Stimulated activated naive CD8-positive, alpha-beta T cell treated with anti-CD3 and anti-CD28 coated beads, Interleukin-15, amount 100 ng/mL, for 72 hours (primary cell): ENCODE results near the gene FUCA1.

Experiments
- ATAC-seq: fragments of 150-1000 bp; cut with Tn5 transposase; 2 replicates; pipeline ENCODE4 v1.10.0; 2021; ENCODE audit warnings: mild to moderate bottlenecking, moderate library complexity
- DNase-seq, 2 donors: peaks; one replicate each; pipeline ENCODE4 v3.0.0; 2021 to 2022
- H3K27ac Mint-ChIP-seq, 2 donors: one replicate each; pipeline ENCODE4 v1.8.0; 2022; ENCODE audit warnings: mild to moderate bottlenecking in 2 of 2, mixed read lengths in 2 of 2, moderate library complexity in 2 of 2
- H3K27me3 Mint-ChIP-seq: one replicate; pipeline ENCODE4 v1.8.0; 2022; ENCODE audit warnings: mixed read lengths
- H3K4me1 Mint-ChIP-seq: one replicate; pipeline ENCODE4 v1.8.0; 2022; ENCODE audit warnings: mild to moderate bottlenecking, mixed read lengths
- H3K4me3 Mint-ChIP-seq, 2 donors: one replicate each; pipeline ENCODE4 v1.8.0; 2022; ENCODE audit warnings: mild to moderate bottlenecking in 2 of 2, mixed read lengths in 2 of 2, moderate library complexity in 1 of 2
- H3K9me3 Mint-ChIP-seq, 2 donors: one replicate each; pipeline ENCODE4 v1.8.0; 2022; ENCODE audit warnings: mixed read lengths in 2 of 2

FUCA1 gene

DNA sequence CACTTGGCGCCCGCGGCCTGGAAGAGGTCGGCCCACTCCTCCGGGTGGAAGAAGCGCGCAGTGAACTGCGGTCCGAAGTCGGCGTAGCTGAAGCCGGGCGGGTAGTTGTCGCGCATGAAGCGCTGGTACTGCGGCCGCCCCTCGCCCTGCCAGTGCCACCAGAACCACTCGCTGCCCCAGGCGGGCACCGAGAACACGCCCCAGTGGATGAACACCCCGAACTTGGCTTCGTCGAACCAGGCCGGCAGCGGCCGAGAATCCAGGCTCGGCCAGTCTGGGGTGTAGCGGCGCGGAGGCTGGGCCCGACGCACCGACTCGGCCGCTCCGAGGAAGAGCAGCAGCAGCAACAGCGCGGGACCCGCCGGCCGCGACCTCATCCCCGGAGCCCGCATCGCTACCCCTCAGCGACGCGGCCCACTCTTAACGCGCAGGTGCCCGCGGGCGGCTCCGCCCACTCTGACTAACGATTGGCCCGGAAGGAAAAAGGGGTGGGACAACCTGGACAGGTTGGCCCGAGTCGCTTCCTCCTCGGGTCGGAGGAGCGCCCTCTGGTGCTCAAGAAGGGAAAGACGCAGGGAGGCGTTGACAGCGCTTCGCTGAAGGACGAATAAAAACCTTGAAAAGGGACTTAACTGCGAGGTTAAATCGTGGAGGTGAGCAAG is at the start of gene FUCA1:
Gene FUCA1, minus strand, starts transcription at position 396 of the 662 bp plus-strand sequence. Its CDS starts 4 bp downstream, at position 392.
- no peaks in the 10 kb centered on the region for H3K9me3 Mint-ChIP-seq
- ATAC-seq, result peak; percentile 99
- H3K27me3 Mint-ChIP-seq, result peaks cover 9% of the 10 kb centered on the region
- peaks cover 34% of the 10 kb centered on the region for H3K4me1 Mint-ChIP-seq
- H3K27ac Mint-ChIP-seq, result peak within 1 kb of the TSS; percentile 65 to 72
- DNase-seq, result peak; percentile 94 to 95
- H3K4me3 Mint-ChIP-seq, result peak within 1 kb of the TSS; percentile 73 to 93

DNA sequence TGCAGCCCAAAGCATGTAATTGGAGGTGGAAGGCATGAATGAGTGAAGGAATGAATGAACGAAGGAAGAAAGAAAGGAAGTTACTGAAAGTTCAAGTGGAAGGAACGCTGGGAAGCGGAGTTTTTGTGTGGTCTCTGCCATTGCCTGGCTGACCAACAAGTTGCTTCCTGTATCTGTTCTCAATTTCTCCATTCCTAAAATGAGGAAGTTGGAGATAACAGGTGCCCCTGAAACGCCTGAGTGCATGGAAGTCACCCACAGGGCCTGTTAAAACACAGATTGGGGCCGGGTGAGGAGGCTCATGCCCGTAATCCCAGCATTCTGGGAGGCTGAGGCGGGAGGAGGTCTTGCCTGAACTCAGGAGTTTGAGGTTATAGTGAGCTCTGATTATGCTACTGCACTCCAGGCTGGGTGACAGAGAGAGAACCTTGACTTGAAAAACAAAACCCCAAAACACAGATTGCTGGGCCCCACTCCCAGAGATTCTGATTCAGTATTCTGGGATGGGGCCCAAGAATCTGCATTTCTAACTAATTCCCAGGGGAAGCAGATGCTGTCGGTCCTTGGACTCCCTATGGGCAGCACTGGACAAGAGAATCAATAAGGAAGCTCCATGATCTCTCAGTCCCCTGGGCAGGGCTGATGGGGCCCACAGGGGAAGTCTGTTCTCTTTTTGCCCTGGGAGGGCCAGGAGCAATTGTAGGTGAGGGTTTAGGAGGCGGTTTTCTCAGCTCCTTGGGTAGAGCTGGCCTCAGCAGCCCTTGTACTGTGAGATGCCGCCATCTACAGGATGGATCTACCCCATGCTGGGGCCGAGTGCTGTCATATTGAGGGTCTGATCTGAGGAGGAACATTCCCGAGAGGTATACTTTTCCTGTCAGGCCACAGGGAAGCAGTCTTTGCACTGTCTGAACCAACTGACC is 48.4 kb upstream of the FUCA1 start:
- Mint-ChIP-seq H3K4me1 (peaks cover 54% of the 10 kb centered on the region), H3K9me3 (no peaks in the 10 kb centered on the region), H3K27me3 (no peaks in the 10 kb centered on the region), H3K4me3 (no peak overlapping the region), H3K27ac (no peak overlapping the region)
- ATAC-seq (peak; percentile 99), DNase-seq (peak; percentile 69 to 77)

DNA sequence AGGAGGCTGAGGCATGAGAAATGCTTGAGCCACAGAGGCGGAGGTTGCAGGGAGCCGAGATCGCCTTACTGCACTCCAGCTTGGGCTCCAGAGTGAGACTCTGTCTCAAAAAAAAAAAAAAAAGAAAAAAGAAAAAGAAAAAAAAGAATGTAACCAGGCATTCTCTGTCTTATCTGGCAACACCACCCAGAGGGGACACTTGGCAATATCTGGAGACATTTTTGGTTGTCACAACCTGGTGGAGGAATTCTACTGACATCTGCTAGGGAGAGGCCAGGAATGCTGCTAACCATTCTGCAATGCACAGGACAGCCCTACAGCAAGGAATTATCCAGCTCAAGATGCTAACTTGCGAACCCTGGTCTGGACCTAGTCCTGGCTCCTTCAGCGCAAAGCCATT is 47.4 kb upstream of the FUCA1 start:
- H3K9me3 Mint-ChIP-seq, result no peaks in the 10 kb centered on the region
- H3K4me1 Mint-ChIP-seq, result peaks cover 64% of the 10 kb centered on the region
- H3K27ac Mint-ChIP-seq, result no peak overlapping the region
- H3K4me3 Mint-ChIP-seq, result no peak overlapping the region
- H3K27me3 Mint-ChIP-seq, result no peaks in the 10 kb centered on the region
- DNase-seq (no peak), ATAC-seq (no peak)

DNA sequence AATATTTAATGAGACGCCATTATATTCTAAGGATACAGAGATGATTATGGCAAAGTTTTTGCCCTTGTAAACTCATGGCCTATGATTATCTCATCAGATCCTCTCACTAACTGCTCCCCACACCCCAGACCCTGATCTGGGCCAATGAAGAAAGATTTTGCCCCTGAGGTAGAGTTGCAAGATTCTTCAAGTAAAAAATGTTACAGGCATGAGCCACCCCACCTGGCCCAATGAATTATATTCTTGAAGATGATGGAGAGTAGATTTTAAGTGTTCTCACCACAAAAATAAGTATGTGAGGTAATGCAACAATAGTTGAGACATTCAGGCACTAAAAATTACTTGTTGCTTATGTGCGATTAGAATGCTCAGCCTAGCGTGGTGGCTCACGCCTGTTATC is 46.8 kb upstream of the FUCA1 start:
- Mint-ChIP-seq H3K27me3 (no peaks in the 10 kb centered on the region), H3K4me1 (peaks cover 68% of the 10 kb centered on the region), H3K27ac (no peak overlapping the region), H3K9me3 (no peaks in the 10 kb centered on the region), H3K4me3 (no peak overlapping the region)
- ATAC-seq (no peak), DNase-seq (no peak)

DNA sequence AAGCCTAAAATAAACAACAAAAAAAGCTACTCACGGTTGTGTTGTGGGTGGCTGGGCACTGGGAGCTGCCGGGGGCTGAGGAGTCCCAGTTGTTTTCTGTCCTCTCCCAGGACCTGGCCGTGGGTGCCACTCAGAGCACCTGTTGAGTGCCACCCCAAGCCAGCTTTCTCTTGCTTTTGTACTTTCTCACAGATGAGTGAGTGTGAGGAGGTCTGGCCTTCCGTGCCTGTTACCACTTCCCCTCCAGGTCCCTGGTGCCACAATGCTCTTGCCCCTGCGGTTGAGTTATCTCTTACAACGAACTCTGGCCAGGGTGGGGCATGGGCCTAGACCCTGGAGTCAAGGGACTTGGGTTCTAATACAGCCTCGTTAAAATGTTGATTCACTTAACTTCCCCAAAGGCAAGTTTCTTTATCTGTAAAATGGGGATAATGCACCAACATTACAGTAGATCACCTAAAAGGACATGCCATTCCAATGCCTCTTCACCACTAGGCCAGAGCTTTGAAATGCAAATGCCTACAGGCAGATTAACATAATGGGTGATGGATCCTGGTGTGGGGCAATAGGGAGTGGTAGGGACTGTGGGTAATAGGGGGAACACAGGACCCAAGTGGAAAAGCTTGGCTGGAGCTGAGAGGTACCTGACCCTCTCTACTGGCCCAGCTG is 45.3 kb upstream of the FUCA1 start, which contains the start of gene CNR2:
Gene CNR2, minus strand, starts transcription at position 151 of the 669 bp plus-strand sequence. CDS start 37,745 bp downstream, outside the sequence.
- ATAC-seq (peak; percentile 21), DNase-seq (no peak)
- Mint-ChIP-seq H3K27me3 (no peaks in the 10 kb centered on the region), H3K4me1 (peaks cover 79% of the 10 kb centered on the region), H3K9me3 (no peaks in the 10 kb centered on the region), H3K4me3 (peak within 1 kb of the TSS; percentile 32 to 46), H3K27ac (no peak within 1 kb of the TSS)

DNA sequence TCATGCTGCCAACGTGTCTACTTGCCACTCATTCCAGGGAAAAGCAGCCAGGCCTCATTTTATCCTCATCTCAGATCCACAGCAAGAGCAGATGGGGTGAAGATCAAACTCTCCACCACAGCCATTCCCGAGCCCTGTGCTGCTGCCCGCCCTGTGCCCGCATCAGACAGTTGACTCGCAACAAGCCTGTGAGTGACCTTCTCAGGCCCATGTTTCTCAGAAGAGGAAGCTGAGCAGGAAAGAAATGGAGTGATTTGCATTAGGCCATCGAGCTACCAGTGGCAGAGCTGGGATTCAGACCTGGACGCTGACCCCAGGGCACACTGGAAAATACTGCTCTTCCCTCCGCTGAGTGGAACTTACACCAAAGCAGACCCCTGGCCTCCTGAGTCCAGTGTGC is 43.8 kb upstream of the FUCA1 start:
- Mint-ChIP-seq H3K9me3 (no peaks in the 10 kb centered on the region), H3K4me1 (peaks cover 77% of the 10 kb centered on the region), H3K4me3 (peak overlapping the region in 1 of 2 donors; percentile 50), H3K27ac (no peak overlapping the region), H3K27me3 (no peaks in the 10 kb centered on the region)
- no peak for DNase-seq
- ATAC-seq, result no peak

DNA sequence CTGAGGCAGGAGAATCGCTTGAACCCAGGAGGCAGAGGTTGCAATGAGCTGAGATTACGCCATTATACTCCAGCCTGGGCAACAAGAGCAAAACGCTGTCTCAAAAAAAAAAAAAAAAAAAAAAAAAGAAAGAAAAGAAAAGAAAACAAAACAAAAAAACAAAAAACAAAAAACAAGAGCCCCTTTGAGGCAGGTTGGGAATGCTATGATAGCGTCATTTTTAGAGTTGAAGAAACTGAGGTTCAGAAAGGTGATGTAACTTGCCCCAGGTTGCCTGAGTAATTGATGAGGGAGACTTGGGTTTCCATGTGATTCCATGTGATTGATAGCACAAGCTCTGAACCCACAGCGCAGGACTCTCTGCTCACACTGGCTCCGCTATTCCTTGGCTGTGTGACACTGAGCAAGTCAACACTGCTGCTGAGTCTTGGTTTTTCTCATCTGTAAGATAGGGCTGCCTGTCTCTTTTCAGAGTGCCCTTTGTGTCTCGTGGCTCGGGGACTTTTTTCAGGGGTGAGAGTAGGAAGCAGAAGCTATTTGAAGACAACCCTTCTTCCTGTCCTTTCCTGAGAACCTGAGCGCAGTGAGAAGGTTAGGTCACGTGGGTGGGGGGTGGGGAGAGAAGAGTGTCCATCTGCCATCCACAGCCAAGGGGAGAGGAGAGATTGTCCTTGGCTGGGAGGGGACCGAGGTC is 42.6 kb upstream of the FUCA1 start:
- Mint-ChIP-seq H3K4me1 (peaks cover 73% of the 10 kb centered on the region), H3K4me3 (peak overlapping the region; percentile 63 to 79), H3K27ac (peak overlapping the region in 1 of 2 donors; percentile 85), H3K27me3 (peaks cover 2% of the 10 kb centered on the region), H3K9me3 (no peaks in the 10 kb centered on the region)
- peak in 1 of 2 donors; percentile 32 for DNase-seq
- peak; percentile 19 for ATAC-seq

DNA sequence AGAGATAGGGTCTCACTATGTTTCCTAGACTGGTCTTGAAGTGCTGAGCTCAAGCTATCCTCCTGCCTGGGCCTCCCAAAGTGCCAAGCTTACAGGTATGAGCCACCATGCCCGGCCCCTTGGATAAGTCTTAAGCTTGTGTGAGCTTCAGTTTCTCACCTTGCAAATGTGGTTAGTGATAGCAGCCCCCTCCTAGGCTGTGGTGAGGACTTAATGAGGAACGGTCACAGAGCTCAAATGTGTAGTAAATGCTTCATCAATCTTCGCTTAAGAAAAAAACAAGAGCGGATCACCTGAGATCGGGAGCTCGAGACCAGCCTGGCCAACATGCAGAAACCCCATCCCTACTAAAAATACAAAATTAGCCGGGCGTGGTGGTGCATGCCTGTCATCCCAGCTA is 42.1 kb upstream of the FUCA1 start:
- Mint-ChIP-seq H3K4me3 (peak overlapping the region; percentile 68 to 79), H3K27ac (peak overlapping the region in 1 of 2 donors; percentile 60), H3K9me3 (no peaks in the 10 kb centered on the region), H3K27me3 (peaks cover 7% of the 10 kb centered on the region), H3K4me1 (peaks cover 78% of the 10 kb centered on the region)
- no peak for DNase-seq
- ATAC-seq, result no peak

DNA sequence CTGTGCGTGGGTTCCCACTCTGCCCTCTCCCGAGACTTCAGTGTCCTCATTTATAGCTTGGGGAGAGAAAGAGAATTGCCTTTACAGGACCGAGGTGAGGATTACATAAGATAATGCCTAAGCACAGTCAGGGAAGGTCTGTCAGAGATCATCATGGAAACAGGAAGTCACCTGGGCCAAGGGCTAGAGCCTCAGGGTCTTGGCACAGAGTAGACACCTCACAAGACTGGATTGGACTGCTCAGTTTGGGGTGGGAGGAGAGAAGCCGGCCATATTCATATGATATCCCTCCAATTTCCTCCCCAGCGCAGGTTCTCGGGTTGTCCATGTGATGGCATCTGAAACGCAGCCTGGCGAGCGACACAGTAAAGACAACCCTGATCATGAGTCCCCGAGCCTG is 41.3 kb upstream of the FUCA1 start:
- H3K4me3 Mint-ChIP-seq, result peak overlapping the region; percentile 35 to 79

DNA sequence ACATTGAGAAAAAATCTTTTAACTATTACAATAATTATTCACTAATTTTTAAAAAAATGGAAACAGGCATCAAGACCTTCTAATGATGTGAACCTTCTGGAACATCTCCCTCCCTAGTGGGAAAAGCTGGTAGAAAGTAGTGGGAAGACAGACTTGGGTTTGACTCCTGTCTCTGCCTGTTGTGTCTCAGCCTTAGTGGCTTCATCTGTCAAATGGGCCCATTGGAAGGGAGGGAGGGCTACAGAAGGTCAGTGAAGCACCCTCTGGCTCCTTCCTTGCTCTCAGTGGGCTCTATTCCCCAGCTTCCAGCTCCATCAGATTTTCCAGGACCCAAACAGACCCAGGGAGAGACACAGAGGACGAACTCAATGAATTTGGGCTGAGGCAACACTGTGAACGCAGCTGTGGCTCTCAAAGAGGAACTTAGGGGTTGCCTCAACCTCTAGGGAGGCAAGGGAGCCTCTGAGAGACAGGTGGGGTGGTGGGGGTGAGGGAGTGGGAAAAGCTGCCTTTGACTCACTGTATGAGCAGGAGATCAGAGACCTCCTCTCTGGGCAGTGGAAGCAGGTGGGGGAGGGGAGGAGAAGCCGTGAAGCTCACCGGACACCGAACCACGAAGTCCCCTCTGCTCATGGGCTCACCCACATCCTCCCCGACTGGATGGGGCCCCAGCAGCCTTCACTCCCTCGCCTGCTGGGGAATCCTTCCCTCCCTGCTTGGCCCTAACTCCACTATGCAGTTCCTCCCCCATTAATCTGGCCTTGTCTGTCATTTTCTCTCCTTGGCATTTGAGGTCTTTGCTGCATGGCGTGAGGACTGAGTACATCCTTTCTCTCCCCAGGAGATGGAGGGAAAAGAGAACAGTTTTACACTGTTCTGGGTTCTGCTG is 40.6 kb upstream of the FUCA1 start:
- peak; percentile 47 to 69 for DNase-seq
- H3K27ac Mint-ChIP-seq, result peak overlapping the region; percentile 91 to 95

More for the DNA sequence above, 41.3 kb upstream of the FUCA1 start:
- ATAC-seq (no peak), DNase-seq (no peak)
- Mint-ChIP-seq H3K9me3 (no peaks in the 10 kb centered on the region), H3K27me3 (peaks cover 8% of the 10 kb centered on the region), H3K4me1 (peaks cover 80% of the 10 kb centered on the region), H3K27ac (peak overlapping the region; percentile 91 to 95)

DNA sequence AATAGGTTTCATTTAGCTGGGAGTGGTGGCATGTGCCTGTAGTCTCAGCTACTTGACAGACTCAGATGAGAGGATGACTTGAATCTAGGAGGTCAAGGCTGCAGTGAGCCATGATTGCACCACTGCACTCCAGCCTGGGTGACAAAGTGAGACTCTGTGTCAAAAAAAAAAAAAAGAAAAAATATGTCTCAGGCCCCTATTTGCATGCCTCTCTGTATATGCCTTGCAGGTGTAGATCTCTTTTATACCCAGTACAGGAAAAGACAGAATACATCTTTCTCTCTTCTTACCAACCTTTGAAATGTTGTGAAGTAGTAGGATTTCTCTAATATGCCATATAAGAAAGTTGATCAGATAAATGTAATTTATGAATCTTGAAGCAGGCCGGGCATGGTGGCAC is 38.6 kb upstream of the FUCA1 start:
- H3K4me3 Mint-ChIP-seq, result no peak overlapping the region
- peaks cover 67% of the 10 kb centered on the region for H3K4me1 Mint-ChIP-seq
- DNase-seq, result no peak
- H3K27ac Mint-ChIP-seq, result no peak overlapping the region
- peaks cover 24% of the 10 kb centered on the region for H3K27me3 Mint-ChIP-seq
- no peak for ATAC-seq
- no peaks in the 10 kb centered on the region for H3K9me3 Mint-ChIP-seq

More for the DNA sequence above, 40.6 kb upstream of the FUCA1 start:
- peak; percentile 22 for ATAC-seq
- Mint-ChIP-seq H3K4me3 (peak overlapping the region; percentile 35 to 79), H3K9me3 (no peaks in the 10 kb centered on the region), H3K4me1 (peaks cover 82% of the 10 kb centered on the region), H3K27me3 (peaks cover 15% of the 10 kb centered on the region)

DNA sequence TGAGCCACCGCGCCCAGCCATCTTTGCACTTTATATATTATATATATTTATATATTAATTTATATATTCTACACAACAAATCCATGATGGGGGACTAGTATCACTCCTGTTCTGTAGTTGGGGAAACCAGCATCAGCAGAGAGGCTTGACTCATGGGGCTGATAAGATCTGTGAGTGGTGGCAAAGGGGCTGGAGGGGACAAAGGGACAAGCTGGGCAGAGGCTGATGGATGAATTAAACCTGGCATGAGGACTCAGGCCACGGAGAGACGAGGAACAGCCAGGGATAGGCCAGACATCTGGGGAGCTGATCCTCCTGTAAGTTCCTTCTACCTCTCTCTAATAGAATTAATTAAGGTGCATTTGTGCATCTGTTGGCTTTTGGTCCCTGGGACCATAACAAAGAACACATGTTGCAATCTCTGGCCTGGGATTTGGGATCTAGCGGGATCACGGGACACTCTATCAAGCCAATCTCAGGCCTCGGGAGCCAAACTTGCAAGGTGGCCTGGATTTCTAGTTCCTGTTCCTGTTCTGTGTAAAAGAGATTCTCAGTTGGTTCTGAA is 37.5 kb upstream of the FUCA1 start:
- peaks cover 35% of the 10 kb centered on the region for H3K27me3 Mint-ChIP-seq
- no peaks in the 10 kb centered on the region for H3K9me3 Mint-ChIP-seq
- H3K4me1 Mint-ChIP-seq, result peaks cover 55% of the 10 kb centered on the region
- DNase-seq, result no peak
- H3K27ac Mint-ChIP-seq, result peak overlapping the region; percentile 60 to 71
- no peak for ATAC-seq
- peak overlapping the region; percentile 14 to 38 for H3K4me3 Mint-ChIP-seq

DNA sequence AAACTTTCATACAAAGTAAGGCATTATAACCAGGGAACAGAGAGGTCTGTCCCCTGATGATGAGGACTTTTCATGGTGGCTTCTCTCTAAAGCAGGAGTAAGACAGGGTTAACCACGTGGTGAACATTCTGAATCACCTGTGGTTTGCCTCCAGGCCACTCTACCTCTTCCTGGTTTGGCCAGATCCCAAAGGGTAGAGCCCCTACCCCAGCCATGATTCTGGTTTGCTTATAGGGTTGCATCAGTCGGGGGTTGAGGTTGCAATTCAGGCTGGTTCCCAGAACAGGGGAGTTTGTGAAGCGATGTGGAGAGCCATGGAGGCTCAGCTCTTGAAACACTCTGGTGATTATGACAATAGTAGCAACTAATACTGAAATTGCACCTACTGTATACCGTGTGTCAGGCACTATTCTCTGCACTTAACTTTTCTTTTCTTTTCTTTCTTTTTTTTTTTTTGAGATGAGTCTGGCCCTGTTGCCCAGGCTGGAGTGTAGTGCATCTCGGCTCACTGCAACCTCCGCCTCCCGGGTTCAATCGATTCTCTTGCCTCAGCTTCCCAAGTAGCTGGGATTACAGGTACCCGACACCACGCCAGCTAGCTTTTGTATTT is 36.8 kb upstream of the FUCA1 start:
- peak overlapping the region; percentile 6 to 89 for H3K27ac Mint-ChIP-seq
- H3K27me3 Mint-ChIP-seq, result peaks cover 39% of the 10 kb centered on the region
- peaks cover 53% of the 10 kb centered on the region for H3K4me1 Mint-ChIP-seq
- ATAC-seq (peak; percentile 95), DNase-seq (peak; percentile 69 to 94)
- peak overlapping the region in 1 of 2 donors; percentile 1 for H3K4me3 Mint-ChIP-seq
- H3K9me3 Mint-ChIP-seq, result no peaks in the 10 kb centered on the region
